ENCODE data around the gene TEX2. TPM values are rescaled to one million over a fixed set of nuclear protein-coding genes. Genes with fewer than 3 reads are reported as not detected.
A peak's percentile ranks its signal among the peaks of the same experiment; 100 is the strongest.

TEX2 gene
- total and polyA plus RNA-seq, 9 of the 15 experiments (the other 6 are each of a cell fraction or from before 2014, with no cell fraction given), result 4.1 to 27.6 (median 19.3) TPM

GRCh38 chr17:64129765-64130558 lies 133.1 kb downstream of the TEX2 start, which contains the start of gene ERN1 (continued):
- TF ChIP-seq ZNF589 (CRISPR knock-in tag; IDR thresholded peaks at IDR 0.05; ENCODE audit: low read depth) (no peak), PHF21A (IDR thresholded peaks at IDR 0.05; ENCODE audit: borderline replicate concordance, low read depth) (no peak), TEAD1 (CRISPR knock-in tag; IDR thresholded peaks at IDR 0.05) (peak in 1 of 2 experiments; percentile 76; a peak in 2 of 4 replicates), NFIX (CRISPR knock-in tag; IDR thresholded peaks at IDR 0.05; ENCODE audit: low read depth) (no peak), HNRNPL (IDR thresholded peaks at IDR 0.05; ENCODE audit: low read depth, low read length) (peak; percentile 72), TGIF2 (CRISPR knock-in tag; IDR thresholded peaks at IDR 0.05) (peak; percentile 2; the same call in 1 of the 2 replicates), KLF6 (CRISPR knock-in tag; IDR thresholded peaks at IDR 0.05; ENCODE audit: borderline replicate concordance) (no peak), CBX1 (IDR thresholded peaks at IDR 0.05; ENCODE audit: low read depth) (no peak; the same call in 1 of the 2 replicates), ILF3 (IDR thresholded peaks at IDR 0.05; ENCODE audit: borderline replicate concordance) (peak; percentile 40; the same call in 1 of the 2 replicates), SMAD1 (IDR thresholded peaks at IDR 0.05; ENCODE audit: low read depth, low read length, partially characterized antibody) (peak; percentile 44), NRF1 (conservative IDR thresholded peaks at IDR 0.05 in 1 of 2, IDR thresholded peaks at IDR 0.05 in 1 of 2) (peak; percentile 16 to 37; a peak in 1 of 4 replicates), HMBOX1 (IDR thresholded peaks at IDR 0.05) (no peak), ZNF785 (CRISPR knock-in tag; IDR thresholded peaks at IDR 0.05) (no peak), ZC3H8 (IDR thresholded peaks at IDR 0.05) (no peak), PHB (CRISPR knock-in tag; IDR thresholded peaks at IDR 0.05) (no peak), MCM2 (IDR thresholded peaks at IDR 0.05; ENCODE audit: low read depth) (no peak), U2AF2 (optimal IDR thresholded peaks at IDR 0.05; ENCODE audit: low read depth, low read length) (no peak), VEZF1 (CRISPR knock-in tag; IDR thresholded peaks at IDR 0.05) (peak; percentile 77), ZFP36 (IDR thresholded peaks at IDR 0.05; ENCODE audit: low read depth, low read length, partially characterized antibody) (no peak), ZBTB33 (CRISPR knock-in tag; IDR thresholded peaks at IDR 0.05) (no peak), CBX2 (IDR thresholded peaks at IDR 0.05; ENCODE audit: insufficient read depth, low read length, poor library complexity, severe bottlenecking) (no peak), ZNF280B (CRISPR knock-in tag; IDR thresholded peaks at IDR 0.05) (no peak), HNRNPH1 (optimal IDR thresholded peaks at IDR 0.05; ENCODE audit: low read depth, low read length) (no peak)
